GM23338 (cell line): ENCODE results near the gene KLK15. TPM values are rescaled to one million over a fixed set of nuclear protein-coding genes. Genes with fewer than 3 reads are reported as not detected.

Experiments used
- ATAC-seq: fragments of 200-7000 bp; cut with Tn5 transposase; 3 replicates; pipeline ENCODE4 v1.9.1; 2020
- DNase-seq: peaks from one replicate; pipeline ENCODE4 v3.0.0-alpha.2; 2015; ENCODE audit warnings: low spot score
- H2AFZ ChIP-seq: fragments of 200-600 bp; sonication (generic); 2 replicates; pipeline ENCODE4 v1.8.0; 2016; ENCODE audit warnings: antibody characterized with exemption, mild to moderate bottlenecking, moderate library complexity
- H3F3A ChIP-seq: fragments of 200-600 bp; sonication (generic); replicated peaks from 2 replicates; pipeline ENCODE4 v1.8.0; 2017; ENCODE audit warnings: antibody characterized with exemption, mixed run types, low read depth
- H3K27ac ChIP-seq: fragments of 200-600 bp; sonication (generic); 2 replicates; pipeline ENCODE4 v1.6.1; 2016; ENCODE audit warnings: low read depth
- H3K27me3 ChIP-seq: fragments of 200-600 bp; sonication (generic); 2 replicates; pipeline ENCODE4 v1.8.0; 2016; ENCODE audit warnings: mild to moderate bottlenecking, mixed run types, moderate library complexity; ENCODE audit not compliant: insufficient read depth
- H3K36me3 ChIP-seq: fragments of 200-600 bp; sonication (generic); 2 replicates; pipeline ENCODE4 v1.8.0; 2016; ENCODE audit warnings: mild to moderate bottlenecking; ENCODE audit not compliant: insufficient read depth
- H3K4me1 ChIP-seq: fragments of 200-600 bp; sonication (generic); 2 replicates; pipeline ENCODE4 v1.8.0; 2016; ENCODE audit warnings: mild to moderate bottlenecking, moderate library complexity; ENCODE audit not compliant: insufficient read depth
- H3K4me2 ChIP-seq: fragments of 200-600 bp; sonication (generic); 2 replicates; pipeline ENCODE4 v1.7.1; 2017; ENCODE audit warnings: mixed run types
- H3K4me3 ChIP-seq: fragments of 200-600 bp; sonication (generic); 2 replicates; pipeline ENCODE4 v1.6.1; 2016; ENCODE audit warnings: mixed run types
- H3K79me2 ChIP-seq: fragments of 200-600 bp; sonication (generic); replicated peaks from 2 replicates; pipeline ENCODE4 v1.8.0; 2017; ENCODE audit warnings: mild to moderate bottlenecking; ENCODE audit not compliant: insufficient read depth
- H3K9me2 ChIP-seq: fragments of 200-600 bp; sonication (generic); 2 replicates; pipeline ENCODE4 v1.8.0; 2017; ENCODE audit not compliant: insufficient read depth
- H4K20me1 ChIP-seq: fragments of 200-600 bp; sonication (generic); replicated peaks from 2 replicates; pipeline ENCODE4 v1.8.0; 2017; ENCODE audit warnings: mild to moderate bottlenecking; ENCODE audit not compliant: insufficient read depth
- H3K27ac Mint-ChIP-seq: 2 replicates; pipeline ENCODE4 v1.8.0; 2020; ENCODE audit warnings: inconsistent platforms, mild to moderate bottlenecking, moderate library complexity, mixed read lengths
- H3K27me3 Mint-ChIP-seq: 3 replicates; pipeline ENCODE4 v1.8.0; 2022; ENCODE audit warnings: low read depth, mild to moderate bottlenecking, moderate library complexity, mixed read lengths, inconsistent platforms; ENCODE audit not compliant: insufficient read depth, poor library complexity
- H3K36me3 Mint-ChIP-seq: 3 replicates; pipeline ENCODE4 v1.8.0; 2021; ENCODE audit warnings: low read depth, mild to moderate bottlenecking, inconsistent platforms, moderate library complexity, mixed read lengths
- H3K4me1 Mint-ChIP-seq: 3 replicates; pipeline ENCODE4 v1.8.0; 2020; ENCODE audit warnings: mild to moderate bottlenecking, inconsistent platforms, mixed read lengths
- H3K4me3 Mint-ChIP-seq: 3 replicates; pipeline ENCODE4 v1.8.0; 2021; ENCODE audit warnings: moderate library complexity, mild to moderate bottlenecking, inconsistent platforms, mixed read lengths
- H3K9me3 Mint-ChIP-seq: 3 replicates; pipeline ENCODE4 v1.8.0; 2020; ENCODE audit warnings: moderate library complexity, mild to moderate bottlenecking, inconsistent platforms, mixed read lengths
- CREB1 ChIP-seq: fragments of 250-450 bp; sonication (Bioruptor Pico); IDR thresholded peaks from 2 replicates; pipeline ENCODE4 v1.5.0; 2020; ENCODE audit warnings: low read depth, mild to moderate bottlenecking, moderate library complexity
- CTCF ChIP-seq, 2 experiments: fragments of 200-600 bp in 1 of 2; sonication (generic) in 1 of 2; conservative IDR thresholded peaks; 2 replicates each; pipeline versions ENCODE4 v1.5.1 to v1.6.1; 2016 to 2017; ENCODE audit warnings: antibody characterized with exemption in 2 of 2, low read depth in 2 of 2, mild to moderate bottlenecking in 2 of 2, moderate library complexity in 1 of 2
- ETS1 ChIP-seq: IDR thresholded peaks from 2 replicates; pipeline ENCODE4 v1.6.1; 2016; ENCODE audit warnings: antibody characterized with exemption
- EZH2phosphoT487 ChIP-seq: fragments of 200-600 bp; sonication (generic); IDR thresholded peaks from one replicate; pipeline ENCODE4 v1.8.1; 2018; ENCODE audit warnings: antibody characterized with exemption; ENCODE audit not compliant: unreplicated experiment
- NANOG ChIP-seq: IDR thresholded peaks from 2 replicates; pipeline ENCODE4 v1.6.1; 2016; ENCODE audit warnings: antibody characterized with exemption, borderline replicate concordance
- REST ChIP-seq: IDR thresholded peaks from one replicate; pipeline ENCODE4 v1.6.1; 2018; ENCODE audit warnings: antibody characterized with exemption; ENCODE audit not compliant: unreplicated experiment
- ZNF114 ChIP-seq: fragments of 250-450 bp; sonication (Bioruptor Pico); IDR thresholded peaks from 2 replicates; pipeline ENCODE4 v1.5.0; 2020; ENCODE audit warnings: mild to moderate bottlenecking, moderate library complexity
- ZNF331 ChIP-seq: fragments of 250-450 bp; sonication (Bioruptor Pico); IDR thresholded peaks from 2 replicates; pipeline ENCODE4 v1.5.0; 2020; ENCODE audit warnings: low read depth, mild to moderate bottlenecking, moderate library complexity
- polyA plus RNA-seq: library from polyadenylated mRNA; unstranded; fragments of >200 nt; fragmentation: Nextera tagmentation; extraction: Ambion mirVana; gene quantifications from 2 replicates; pipeline ENCODE4 v1.2.1, GENCODE V29; 2016
- total RNA-seq: library from RNA; depleted of rRNA; stranded (reverse); fragments of >200 nt; shearing (Covaris generic); gene quantifications from 2 replicates; pipeline ENCODE4 v1.2.3, GENCODE V29; 2014

The KLK15 gene
- total and polyA plus RNA-seq, 2 experiments from 2014 or later = not detected

GRCh38 chr19:50826492-50827240 lies 6.7 kb downstream of the KLK15 start (continued):
- TF ChIP-seq CTCF (conservative IDR thresholded peaks at IDR 0.05; ENCODE audit: low read depth in 2 of 2) (no peak), ZNF331 (CRISPR knock-in tag) (no peak)

- H3K27me3 Mint-ChIP-seq = peaks cover 32% of the 10 kb centered on the region
- no peak within 1 kb of the TSS for H3K27ac ChIP-seq
Observed at GRCh38 chr19:50823389-50824042, 9.9 kb downstream of the KLK15 start, which contains the start of gene KLK1. Gene KLK1, minus strand, starts transcription at chr19:50823787. Its CDS starts 39 bp downstream, at chr19:50823748.

More at GRCh38 chr19:50823389-50824042, 9.9 kb downstream of the KLK15 start, which contains the start of gene KLK1:
- no peaks in the 10 kb centered on the region for H3F3A ChIP-seq
- DNase-seq = no peak
- no peak within 1 kb of the TSS for H2AFZ ChIP-seq
- no peak for ATAC-seq
- H3K9me2 ChIP-seq = no peaks in the 10 kb centered on the region
- peaks cover 18% of the 10 kb centered on the region for H3K4me1 ChIP-seq
- no peak for TF ChIP-seq ZNF331 (CRISPR knock-in tag)
- TF ChIP-seq REST = no peak
- no peak for TF ChIP-seq ZNF114 (CRISPR knock-in tag)
- no peak for TF ChIP-seq NANOG
- no peak for TF ChIP-seq EZH2phosphoT487
- TF ChIP-seq CREB1 (CRISPR knock-in tag) = no peak
- TF ChIP-seq ETS1 = no peak
- no peak within 1 kb of the TSS for H3K4me3 ChIP-seq
- H3K27ac Mint-ChIP-seq = no peak within 1 kb of the TSS
- no peak within 1 kb of the TSS; the same call in 2 of the 3 replicates for H3K4me3 Mint-ChIP-seq
- no peak within 1 kb of the TSS for H3K4me2 ChIP-seq
- no peaks in the 10 kb centered on the region for H3K79me2 ChIP-seq
- peaks cover 10% of the 10 kb centered on the region; the same call in 1 of the 3 replicates for H3K9me3 Mint-ChIP-seq
- no peaks in the 10 kb centered on the region for H3K36me3 ChIP-seq
- no peaks in the 10 kb centered on the region for H4K20me1 ChIP-seq
- H3K27me3 ChIP-seq = peaks cover 43% of the 10 kb centered on the region
- peaks cover 3% of the 10 kb centered on the region; the same call in 1 of the 3 replicates for H3K36me3 Mint-ChIP-seq
- H3K4me1 Mint-ChIP-seq = peaks cover 25% of the 10 kb centered on the region
